BJ (cell line): Measurements from ENCODE around the gene EYA4. TPM values are rescaled to one million over a fixed set of nuclear protein-coding genes. Genes with fewer than 3 reads are reported as not detected.

Experiments used
- CTCF ChIA-PET: fragments of 350-600 bp; formaldehyde crosslinking; extraction: SDS; loops from one replicate; lab custom pipeline; 2021; ENCODE audit warnings: antibody characterized with exemption, inconsistent platforms; lab: Yijun Ruan, JAX
- POLR2A ChIA-PET: fragments of 300-600 bp; sonication (Branson Sonifier 250); formaldehyde crosslinking; extraction: SDS; loops from one replicate; lab custom pipeline; 2021; ENCODE audit warnings: antibody characterized with exemption; lab: Charles Lee
- DNase-seq: peaks from one replicate; pipeline ENCODE4 v3.0.0-alpha.2; 2011; ENCODE audit warnings: low read depth
- H3K27me3 ChIP-seq: 2 replicates; pipeline ENCODE4 v1.6.0; 2011; ENCODE audit warnings: low read length; ENCODE audit not compliant: control insufficient read depth, insufficient read depth
- H3K36me3 ChIP-seq: 2 replicates; pipeline ENCODE4 v1.5.1; 2011; ENCODE audit warnings: low read length; ENCODE audit not compliant: control insufficient read depth, insufficient read depth
- H3K4me3 ChIP-seq: 2 replicates; pipeline ENCODE4 v1.5.1; 2011; ENCODE audit warnings: low read depth, mild to moderate bottlenecking, control low read depth, low read length
- CTCF ChIP-seq: IDR thresholded peaks from 2 replicates; pipeline ENCODE4 v1.5.1; 2011; ENCODE audit warnings: low read depth, mild to moderate bottlenecking, control low read depth, inconsistent platforms, low read length, moderate library complexity; ENCODE audit not compliant: insufficient read depth
- polyA plus RNA-seq: library from polyadenylated mRNA; depleted of rRNA; stranded (reverse); fragments of >200 nt; gene quantifications from 2 replicates; pipeline ENCODE4 v1.2.3, GENCODE V29; 2011

Gene EYA4
- polyA plus RNA-seq, 1 experiment = 0.32 TPM

- Histone ChIP-seq H3K27me3 (no peaks in the 10 kb centered on the region), H3K36me3 (no peaks in the 10 kb centered on the region), H3K4me3 (no peak overlapping the region)
- ChIA-PET POLR2A (no interaction called here), CTCF (interaction anchor here (1.0 kb wide), 1 partner anchor 12 kb away, joined by 3 read pairs; no protein-coding TSS in a partner anchor)
- DNase-seq = no peak
- TF ChIP-seq CTCF = no peak
Observed at GRCh38 chr6:133388731-133389130, 147.6 kb downstream of the EYA4 start.

- Histone ChIP-seq H3K27me3 (no peaks in the 10 kb centered on the region), H3K36me3 (no peaks in the 10 kb centered on the region), H3K4me3 (no peak overlapping the region)
- DNase-seq = no peak
- ChIA-PET CTCF (no interaction called here), POLR2A (no interaction called here)
- TF ChIP-seq CTCF = no peak
Observed at GRCh38 chr6:133390168-133390567, 149.0 kb downstream of the EYA4 start.

GRCh38 chr6:133392015-133392414 lies 150.9 kb downstream of the EYA4 start:
- ChIA-PET CTCF (interaction anchor here (1.1 kb wide), 1 partner anchor 9 kb away, joined by 3 read pairs; no protein-coding TSS in a partner anchor), POLR2A (interaction anchor here (0.6 kb wide), 1 partner anchor 22 kb away, joined by 3 read pairs; no protein-coding TSS in a partner anchor)
- Histone ChIP-seq H3K4me3 (no peak overlapping the region), H3K36me3 (no peaks in the 10 kb centered on the region), H3K27me3 (no peaks in the 10 kb centered on the region)
- no peak for DNase-seq
- no peak for TF ChIP-seq CTCF

DNA sequence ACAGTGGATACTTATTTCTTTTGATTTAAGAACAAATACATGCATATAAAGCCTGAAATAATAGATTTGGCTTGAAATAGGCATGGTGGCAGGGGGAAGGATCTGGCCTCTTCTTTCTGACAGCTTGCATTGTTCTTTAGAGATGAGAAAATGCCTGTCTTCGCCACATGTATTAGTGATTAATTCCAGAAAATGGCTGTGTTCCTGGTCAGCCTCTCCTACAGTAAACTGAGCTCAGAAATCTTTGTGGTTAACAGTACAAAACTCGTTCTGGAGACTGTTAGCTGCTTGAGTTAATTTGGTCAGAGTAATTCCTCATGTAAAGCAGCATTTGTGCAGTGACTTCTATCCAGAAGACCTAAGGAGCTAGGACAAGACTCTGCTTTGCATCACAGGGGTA lies 151.5 kb downstream of the EYA4 start:
- ChIA-PET POLR2A (interaction anchor here (0.6 kb wide), 1 partner anchor 21 kb away, joined by 3 read pairs; no protein-coding TSS in a partner anchor), CTCF (no interaction called here)
- Histone ChIP-seq H3K27me3 (no peaks in the 10 kb centered on the region), H3K4me3 (no peak overlapping the region), H3K36me3 (no peaks in the 10 kb centered on the region)
- TF ChIP-seq CTCF = no peak
- no peak for DNase-seq

- TF ChIP-seq CTCF = no peak
- DNase-seq = no peak
- Histone ChIP-seq H3K27me3 (no peaks in the 10 kb centered on the region), H3K4me3 (no peak overlapping the region), H3K36me3 (no peaks in the 10 kb centered on the region)
- ChIA-PET CTCF (no interaction called here), POLR2A (no interaction called here)
Observed at GRCh38 chr6:133393891-133394290, 152.7 kb downstream of the EYA4 start.
